ENCODE results near the gene PCDHGA8.

DNA sequence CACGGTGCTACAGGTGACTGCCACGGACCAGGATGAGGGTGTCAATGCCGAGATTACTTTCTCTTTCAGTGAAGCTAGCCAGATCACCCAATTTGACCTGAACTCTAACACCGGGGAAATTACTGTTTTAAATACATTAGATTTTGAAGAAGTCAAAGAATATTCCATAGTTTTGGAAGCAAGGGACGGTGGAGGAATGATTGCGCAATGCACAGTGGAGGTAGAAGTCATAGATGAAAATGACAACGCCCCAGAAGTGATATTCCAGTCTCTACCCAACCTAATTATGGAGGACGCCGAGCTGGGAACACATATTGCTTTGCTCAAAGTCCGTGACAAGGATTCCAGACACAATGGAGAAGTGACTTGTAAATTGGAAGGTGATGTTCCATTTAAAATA lies 3.8 kb upstream of the PCDHGA8 start:
- TF ChIP-seq ZNF274 (IDR thresholded peaks at IDR 0.05; ENCODE audit: low read depth, low read length) (no peak), YY1 (IDR thresholded peaks at IDR 0.05; ENCODE audit: insufficient read depth, insufficient read length) (no peak)

Data from NT2/D1 (cell line).